Mesendoderm (in vitro differentiated cells): Measurements from ENCODE around the gene OR2B2. TPM values are rescaled to one million over a fixed set of nuclear protein-coding genes. Genes with fewer than 3 reads are reported as not detected.
"Not testable (repeated sequence)": the region's sequence is repeated elsewhere in the genome, so short reads cannot be mapped to it uniquely, and the experiment has no call there.

Source experiments
- DNase-seq: peaks from one replicate; pipeline ENCODE4 v3.0.0; 2013
- H2AK5ac ChIP-seq: 2 replicates; pipeline ENCODE4 v1.6.1; 2013; ENCODE audit warnings: low read length, inconsistent platforms
- H2BK120ac ChIP-seq: 2 replicates; pipeline ENCODE4 v1.6.1; 2013; ENCODE audit warnings: low read depth, mild to moderate bottlenecking, low read length, moderate library complexity, mixed read lengths
- H2BK15ac ChIP-seq: replicated peaks from 2 replicates; pipeline ENCODE4 v1.6.1; 2013; ENCODE audit warnings: low read depth, mild to moderate bottlenecking, moderate library complexity
- H2BK5ac ChIP-seq: 2 replicates; pipeline ENCODE4 v1.6.1; 2013; ENCODE audit warnings: low read length, inconsistent platforms
- H3K18ac ChIP-seq: 2 replicates; pipeline ENCODE4 v1.6.1; 2013; ENCODE audit warnings: mild to moderate bottlenecking, low read length, mixed read lengths
- H3K23ac ChIP-seq: one replicate; pipeline ENCODE4 v1.6.1; 2013; ENCODE audit warnings: low read length
- H3K27ac ChIP-seq: 2 replicates; pipeline ENCODE4 v1.5.1; 2013; ENCODE audit warnings: low read depth, mild to moderate bottlenecking, inconsistent platforms, low read length, moderate library complexity
- H3K27me3 ChIP-seq: 2 replicates; pipeline ENCODE4 v1.6.1; 2013; ENCODE audit warnings: low read length, control low read depth, mild to moderate bottlenecking, inconsistent platforms; ENCODE audit not compliant: insufficient read depth, poor library complexity
- H3K36me3 ChIP-seq: 2 replicates; pipeline ENCODE4 v1.6.1; 2013; ENCODE audit warnings: low read length, inconsistent platforms; ENCODE audit not compliant: control insufficient read depth, insufficient read depth
- H3K4ac ChIP-seq: one replicate; pipeline ENCODE4 v1.6.1; 2013; ENCODE audit warnings: low read depth, mild to moderate bottlenecking, low read length, moderate library complexity
- H3K4me1 ChIP-seq: 2 replicates; pipeline ENCODE4 v1.6.1; 2013; ENCODE audit warnings: low read depth, low read length, inconsistent platforms; ENCODE audit not compliant: control insufficient read depth
- H3K4me2 ChIP-seq: 2 replicates; pipeline ENCODE4 v1.6.1; 2013; ENCODE audit warnings: low read length
- H3K4me3 ChIP-seq: 2 replicates; pipeline ENCODE4 v1.5.1; 2013; ENCODE audit warnings: mild to moderate bottlenecking, low read length
- H3K56ac ChIP-seq: one replicate; pipeline ENCODE4 v1.6.1; 2013; ENCODE audit warnings: low read length
- H3K79me1 ChIP-seq: 2 replicates; pipeline ENCODE4 v1.6.1; 2013; ENCODE audit warnings: low read length, inconsistent platforms
- H3K79me2 ChIP-seq: 2 replicates; pipeline ENCODE4 v1.6.1; 2013; ENCODE audit warnings: mild to moderate bottlenecking, low read length; ENCODE audit not compliant: control insufficient read depth, insufficient read depth
- H3K9ac ChIP-seq: 2 replicates; pipeline ENCODE4 v1.6.1; 2013; ENCODE audit warnings: low read length, inconsistent platforms
- H4K5ac ChIP-seq: one replicate; pipeline ENCODE4 v1.6.1; 2013; ENCODE audit warnings: low read length
- H4K8ac ChIP-seq: one replicate; pipeline ENCODE4 v1.6.1; 2013; ENCODE audit warnings: low read depth, mild to moderate bottlenecking, control low read depth, low read length, moderate library complexity
- WGBS: extraction: QIAGEN DNeasy Blood & Tissue Kit; methylation state at CpG from one replicate; pipeline ENCODE4 v1.1.7; 2013; ENCODE audit warnings: low lambda C conversion rate, missing lambda C conversion rate; ENCODE audit not compliant: insufficient coverage; ENCODE audit errors: extremely low coverage; 5-methylcytosine and 5-hydroxymethylcytosine counted together
- polyA plus RNA-seq, 2 experiments: library from polyadenylated mRNA; stranded (reverse); fragments of 200-250 nt; gene quantifications; one replicate each; pipeline ENCODE4 v1.2.3, GENCODE V29; 2013

Gene OR2B2
- not detected for polyA plus RNA-seq (2013, experiment 1 of 2)
- not detected for polyA plus RNA-seq (2013, experiment 2 of 2)

DNA sequence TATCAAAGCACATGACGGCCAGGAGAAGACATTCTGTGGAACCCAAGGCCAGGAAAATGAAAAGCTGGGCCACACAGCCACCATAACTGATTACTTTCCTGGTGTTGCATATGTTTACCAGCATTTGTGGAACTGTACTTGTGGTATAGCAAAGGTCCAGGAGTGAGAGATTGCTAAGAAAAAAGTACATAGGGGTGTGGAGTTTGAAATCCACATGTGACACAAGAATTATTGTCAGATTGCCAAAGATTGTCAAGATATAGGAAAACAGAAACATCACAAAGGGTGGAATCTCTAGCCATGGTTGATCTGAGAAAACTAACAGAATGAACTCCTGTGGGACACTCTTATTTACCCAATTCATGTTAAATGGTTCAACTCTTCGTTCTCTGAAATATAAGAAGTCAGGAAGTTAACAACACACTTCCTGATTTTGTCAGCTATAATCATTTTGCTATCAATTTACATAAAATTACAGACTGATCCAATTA is at the start of gene OR2B2:
TSS of gene OR2B2 (minus strand) at position 441 of the 491 bp plus-strand sequence. CDS start at position 364, 77 bp downstream.
- WGBS: no CpG with 5 or more reads among the region's 2 CpGs
- H4K5ac ChIP-seq: no peak within 1 kb of the TSS
- no peak within 1 kb of the TSS for H3K56ac ChIP-seq
- H3K79me1 ChIP-seq: no peaks in the 10 kb centered on the region
- H3K79me2 ChIP-seq: no peaks in the 10 kb centered on the region
- H3K36me3 ChIP-seq: no peaks in the 10 kb centered on the region
- H2AK5ac ChIP-seq: no peak within 1 kb of the TSS
- no peak within 1 kb of the TSS for H3K4me3 ChIP-seq
- H2BK120ac ChIP-seq: no peak within 1 kb of the TSS
- DNase-seq: no peak
- H3K4ac ChIP-seq: no peak within 1 kb of the TSS
- no peak within 1 kb of the TSS for H3K18ac ChIP-seq
- no peak within 1 kb of the TSS for H3K4me2 ChIP-seq
- H3K9ac ChIP-seq: no peak within 1 kb of the TSS
- H4K8ac ChIP-seq: no peak within 1 kb of the TSS
- H3K27ac ChIP-seq: no peak within 1 kb of the TSS
- no peak within 1 kb of the TSS for H2BK5ac ChIP-seq
- no peaks in the 10 kb centered on the region for H3K4me1 ChIP-seq
- no peaks in the 10 kb centered on the region for H3K27me3 ChIP-seq
- no peak within 1 kb of the TSS for H2BK15ac ChIP-seq
- H3K23ac ChIP-seq: no peak within 1 kb of the TSS

DNA sequence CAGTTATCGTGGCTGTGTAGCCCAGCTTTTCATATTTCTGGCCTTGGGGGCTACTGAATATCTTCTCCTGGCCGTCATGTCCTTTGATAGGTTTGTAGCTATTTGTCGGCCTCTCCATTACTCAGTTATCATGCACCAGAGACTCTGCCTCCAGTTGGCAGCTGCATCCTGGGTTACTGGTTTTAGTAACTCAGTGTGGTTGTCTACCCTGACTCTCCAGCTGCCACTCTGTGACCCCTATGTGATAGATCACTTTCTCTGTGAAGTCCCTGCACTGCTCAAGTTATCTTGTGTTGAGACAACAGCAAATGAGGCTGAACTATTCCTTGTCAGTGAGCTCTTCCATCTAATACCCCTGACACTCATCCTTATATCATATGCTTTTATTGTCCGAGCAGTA is 45.3 kb upstream of the OR2B2 start:
- no CpG with 5 or more reads among the region's 4 CpGs for WGBS
- no peak overlapping the region for H2BK5ac ChIP-seq
- no peak overlapping the region for H2AK5ac ChIP-seq
- H3K9ac ChIP-seq: no peak overlapping the region
- H3K79me2 ChIP-seq: no peaks in the 10 kb centered on the region
- no peak overlapping the region for H4K8ac ChIP-seq
- no peaks in the 10 kb centered on the region for H3K27me3 ChIP-seq
- H3K56ac ChIP-seq: no peak overlapping the region
- H3K18ac ChIP-seq: no peak overlapping the region
- no peak overlapping the region for H3K4ac ChIP-seq
- H3K4me2 ChIP-seq: no peak overlapping the region
- no peak overlapping the region for H2BK15ac ChIP-seq
- DNase-seq: no peak
- H3K4me1 ChIP-seq: no peaks in the 10 kb centered on the region
- no peak overlapping the region for H2BK120ac ChIP-seq
- no peak overlapping the region for H3K4me3 ChIP-seq
- H4K5ac ChIP-seq: no peak overlapping the region
- no peaks in the 10 kb centered on the region for H3K79me1 ChIP-seq
- H3K23ac ChIP-seq: no peak overlapping the region
- H3K27ac ChIP-seq: no peak overlapping the region
- H3K36me3 ChIP-seq: no peaks in the 10 kb centered on the region

DNA sequence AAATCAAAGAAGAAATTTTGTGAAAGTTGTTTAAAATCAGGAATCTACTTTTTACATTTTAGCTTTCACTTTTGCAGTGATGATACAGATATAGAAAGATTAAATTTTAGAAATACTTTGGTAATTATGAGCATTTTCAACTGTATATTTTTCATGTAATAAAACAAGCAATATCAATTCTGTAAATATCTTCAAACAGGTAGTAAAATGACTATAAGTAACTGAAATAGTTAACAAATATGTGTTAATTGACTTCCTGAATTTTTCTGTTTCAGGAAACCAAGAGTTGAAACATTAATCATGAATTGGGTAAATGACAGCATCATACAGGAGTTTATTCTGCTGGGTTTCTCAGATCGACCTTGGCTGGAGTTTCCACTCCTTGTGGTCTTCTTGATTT is 44.7 kb upstream of the OR2B2 start, which contains the start of gene OR2B6:
TSS of gene OR2B6 (plus strand) at position 301 of the 400 bp plus-strand sequence. CDS start at position 301, 0 bp downstream.
- no peak within 1 kb of the TSS for H2BK120ac ChIP-seq
- H3K36me3 ChIP-seq: no peaks in the 10 kb centered on the region
- H3K9ac ChIP-seq: no peak within 1 kb of the TSS
- H3K4me1 ChIP-seq: no peaks in the 10 kb centered on the region
- H3K4me2 ChIP-seq: no peak within 1 kb of the TSS
- no peak within 1 kb of the TSS for H4K8ac ChIP-seq
- H2BK15ac ChIP-seq: no peak within 1 kb of the TSS
- H3K56ac ChIP-seq: no peak within 1 kb of the TSS
- H2BK5ac ChIP-seq: no peak within 1 kb of the TSS
- H3K23ac ChIP-seq: no peak within 1 kb of the TSS
- no peaks in the 10 kb centered on the region for H3K27me3 ChIP-seq
- no CpG with 5 or more reads among the region's 1 CpG for WGBS
- H3K4me3 ChIP-seq: no peak within 1 kb of the TSS
- H3K79me1 ChIP-seq: no peaks in the 10 kb centered on the region
- H2AK5ac ChIP-seq: no peak within 1 kb of the TSS
- no peak for DNase-seq
- no peak within 1 kb of the TSS for H3K18ac ChIP-seq
- H3K4ac ChIP-seq: no peak within 1 kb of the TSS
- no peaks in the 10 kb centered on the region for H3K79me2 ChIP-seq
- H4K5ac ChIP-seq: no peak within 1 kb of the TSS
- H3K27ac ChIP-seq: no peak within 1 kb of the TSS

DNA sequence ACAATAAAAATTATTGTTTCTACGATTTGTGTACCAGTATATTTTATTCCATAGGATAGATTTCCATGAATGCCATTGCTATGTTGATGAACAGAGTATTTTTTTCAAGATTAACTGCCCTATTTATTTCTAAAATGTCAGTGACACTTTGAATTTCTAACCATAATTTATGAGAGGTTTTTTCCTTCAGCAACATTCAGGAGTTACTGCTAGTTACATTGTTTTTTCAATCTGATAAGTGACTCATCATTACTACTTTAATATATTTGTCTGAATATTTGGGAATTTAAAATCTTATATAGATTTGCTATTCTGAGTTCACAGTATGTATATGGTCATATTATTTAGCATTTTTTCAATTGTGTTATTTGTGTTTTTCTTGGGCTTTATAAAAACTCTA is 38.8 kb upstream of the OR2B2 start:
- H3K23ac ChIP-seq: no peak overlapping the region
- WGBS: no CpG with 5 or more reads among the region's 1 CpG

DNA sequence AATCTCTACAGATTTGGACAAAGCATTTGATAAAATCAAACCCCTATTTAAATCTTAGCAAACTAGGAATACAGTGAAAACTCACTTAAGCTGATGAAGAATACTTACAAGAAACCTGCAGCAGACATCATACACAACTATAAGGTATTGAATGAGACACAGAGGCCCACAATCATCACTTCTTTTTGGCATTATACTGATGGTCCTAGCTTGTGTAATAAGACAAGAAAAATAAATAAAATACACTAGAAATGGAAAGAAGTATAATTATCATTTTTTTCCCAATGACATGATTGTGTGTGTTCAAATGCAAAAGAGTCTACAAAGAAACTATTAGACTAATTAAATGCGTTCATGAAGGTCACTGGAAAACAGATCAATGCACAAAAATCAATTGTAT is 36.0 kb upstream of the OR2B2 start:
- Histone ChIP-seq H3K27me3 (no peaks in the 10 kb centered on the region), H3K23ac (no peak overlapping the region), H3K4me2 (no peak overlapping the region), H3K4me3 (no peak overlapping the region), H2BK5ac (no peak overlapping the region), H3K27ac (no peak overlapping the region), H3K56ac (no peak overlapping the region), H3K36me3 (no peaks in the 10 kb centered on the region), H2AK5ac (no peak overlapping the region), H3K18ac (no peak overlapping the region), H4K5ac (no peak overlapping the region), H3K4ac (no peak overlapping the region), H3K79me2 (no peaks in the 10 kb centered on the region), H3K9ac (no peak overlapping the region), H2BK120ac (no peak overlapping the region), H3K4me1 (no peaks in the 10 kb centered on the region), H3K79me1 (no peaks in the 10 kb centered on the region), H2BK15ac (no peak overlapping the region), H4K8ac (no peak overlapping the region)
- no CpG with 5 or more reads among the region's 1 CpG for WGBS
- no peak for DNase-seq

More for the DNA sequence above, 38.8 kb upstream of the OR2B2 start:
- Histone ChIP-seq H3K36me3 (no peaks in the 10 kb centered on the region), H4K5ac (no peak overlapping the region), H3K27ac (no peak overlapping the region), H2BK15ac (no peak overlapping the region), H3K4ac (no peak overlapping the region), H3K27me3 (no peaks in the 10 kb centered on the region), H2BK120ac (no peak overlapping the region), H3K9ac (no peak overlapping the region), H3K4me1 (no peaks in the 10 kb centered on the region), H3K18ac (no peak overlapping the region), H2BK5ac (no peak overlapping the region), H3K4me2 (no peak overlapping the region), H2AK5ac (no peak overlapping the region), H3K79me2 (no peaks in the 10 kb centered on the region), H3K4me3 (no peak overlapping the region), H4K8ac (no peak overlapping the region), H3K79me1 (no peaks in the 10 kb centered on the region), H3K56ac (no peak overlapping the region)
- DNase-seq: no peak

DNA sequence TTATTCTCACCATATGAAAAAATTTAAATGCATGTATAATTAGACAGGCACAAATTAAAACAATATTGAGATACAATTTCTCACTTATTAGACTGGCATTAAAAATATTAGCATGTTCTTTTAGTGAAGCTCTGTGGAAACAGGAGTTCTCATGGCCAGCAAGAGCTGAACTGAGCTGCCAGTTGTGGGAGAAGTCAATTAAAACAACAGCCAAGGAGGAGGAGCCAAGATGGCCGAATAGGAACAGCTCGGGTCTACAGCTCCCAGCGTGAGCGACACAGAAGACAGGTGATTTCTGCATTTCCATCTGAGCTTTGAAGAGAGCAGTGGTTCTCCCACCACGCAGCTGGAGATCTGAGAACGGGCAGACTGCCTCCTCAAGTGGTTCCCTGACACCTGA is 30.9 kb upstream of the OR2B2 start:
- H3K79me2 ChIP-seq, H3K4me1 ChIP-seq, H3K4me2 ChIP-seq, H3K18ac ChIP-seq, H3K79me1 ChIP-seq, H3K9ac ChIP-seq, H3K56ac ChIP-seq, H3K27ac ChIP-seq, H3K36me3 ChIP-seq, H3K4ac ChIP-seq, H2BK15ac ChIP-seq, H4K5ac ChIP-seq, DNase-seq, H2AK5ac ChIP-seq, H3K27me3 ChIP-seq, H2BK5ac ChIP-seq, H2BK120ac ChIP-seq, H3K4me3 ChIP-seq, H4K8ac ChIP-seq, H3K23ac ChIP-seq: not testable (repeated sequence)
- no CpG with 5 or more reads among the region's 6 CpGs for WGBS
